Lower lobe of right lung (tissue), 2 donors: ENCODE measurements around the gene TOPORS. TPM values are rescaled to one million over a fixed set of nuclear protein-coding genes. Genes with fewer than 3 reads are reported as not detected.

ENCODE experiments used
- ATAC-seq, 2 donors: fragments of 200-7000 bp; cut with Tn5 transposase; one replicate each; pipeline ENCODE4 v1.9.1; 2020 to 2022; ENCODE audit warnings: mild to moderate bottlenecking in 2 of 2, moderate library complexity in 2 of 2
- DNase-seq: peaks from one replicate; pipeline ENCODE4 v3.0.0-alpha.2; 2020
- H3K27ac ChIP-seq: fragments of 200-600 bp; one replicate; pipeline ENCODE4 v1.8.0; 2022
- H3K27me3 ChIP-seq: fragments of 200-600 bp; one replicate; pipeline ENCODE4 v1.8.0; 2022; ENCODE audit warnings: low read depth
- H3K36me3 ChIP-seq: fragments of 200-600 bp; one replicate; pipeline ENCODE4 v1.8.0; 2022; ENCODE audit warnings: mild to moderate bottlenecking
- H3K4me1 ChIP-seq: fragments of 200-600 bp; one replicate; pipeline ENCODE4 v1.8.0; 2022
- H3K4me3 ChIP-seq: fragments of 200-600 bp; one replicate; pipeline ENCODE4 v1.8.0; 2022; ENCODE audit warnings: mild to moderate bottlenecking
- H3K9me3 ChIP-seq: fragments of 200-600 bp; one replicate; pipeline ENCODE4 v1.8.0; 2022
- intact Hi-C: fragments of 100-400 bp; cut with DNase I; formaldehyde crosslinking; loops from one replicate; pipeline ENCODE4 v1.11.0; 2022
- total RNA-seq: library from RNA; stranded (reverse); fragmentation: NEBNext Ultra II Directional; extraction: Animal tissue kit (Norgen Biotek cat#: 25700); gene quantifications from one replicate; pipeline ENCODE4 v1.2.1, GENCODE V29; 2021
- TF ChIP-seq, protein P1 (sequence below): fragments of 200-600 bp; IDR thresholded peaks from one replicate; pipeline ENCODE4 v1.8.0; 2022; ENCODE audit warnings: antibody characterized with exemption, mild to moderate bottlenecking
- donor health status: DM: no; HTN: yes; CAD: no; lungs with severe emphysema.

TOPORS gene
- total RNA-seq, 1 donor from 2014 or later = 15.4 TPM

DNA sequence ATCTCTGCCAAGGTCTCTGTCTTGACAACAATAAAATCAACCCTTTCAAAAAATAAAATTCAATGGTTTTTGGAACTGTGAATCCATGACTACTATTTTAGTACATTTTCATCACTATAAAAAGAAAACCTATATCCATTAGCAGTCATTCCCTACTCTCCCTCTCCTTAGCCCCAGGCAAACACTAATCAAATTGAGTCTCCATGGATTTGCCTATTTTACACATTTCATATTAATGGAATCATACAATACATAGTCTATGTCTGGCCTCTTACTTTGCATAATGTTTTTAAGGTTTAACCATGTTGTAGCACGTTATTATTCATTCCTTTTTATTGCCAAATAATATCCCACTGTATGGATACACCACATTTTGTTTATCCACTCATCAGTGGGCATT, 50.5 kb downstream of the TOPORS start:
- no peaks in the 10 kb centered on the region for H3K9me3 ChIP-seq
- DNase-seq = no peak
- H3K27ac ChIP-seq = no peak overlapping the region
- H3K4me3 ChIP-seq = no peak overlapping the region
- no peaks in the 10 kb centered on the region for H3K4me1 ChIP-seq
- peaks cover 36% of the 10 kb centered on the region for H3K36me3 ChIP-seq
- intact Hi-C loops = no loop called here
- no peak for ATAC-seq
- no peaks in the 10 kb centered on the region for H3K27me3 ChIP-seq
- TF ChIP-seq, protein P1, sequence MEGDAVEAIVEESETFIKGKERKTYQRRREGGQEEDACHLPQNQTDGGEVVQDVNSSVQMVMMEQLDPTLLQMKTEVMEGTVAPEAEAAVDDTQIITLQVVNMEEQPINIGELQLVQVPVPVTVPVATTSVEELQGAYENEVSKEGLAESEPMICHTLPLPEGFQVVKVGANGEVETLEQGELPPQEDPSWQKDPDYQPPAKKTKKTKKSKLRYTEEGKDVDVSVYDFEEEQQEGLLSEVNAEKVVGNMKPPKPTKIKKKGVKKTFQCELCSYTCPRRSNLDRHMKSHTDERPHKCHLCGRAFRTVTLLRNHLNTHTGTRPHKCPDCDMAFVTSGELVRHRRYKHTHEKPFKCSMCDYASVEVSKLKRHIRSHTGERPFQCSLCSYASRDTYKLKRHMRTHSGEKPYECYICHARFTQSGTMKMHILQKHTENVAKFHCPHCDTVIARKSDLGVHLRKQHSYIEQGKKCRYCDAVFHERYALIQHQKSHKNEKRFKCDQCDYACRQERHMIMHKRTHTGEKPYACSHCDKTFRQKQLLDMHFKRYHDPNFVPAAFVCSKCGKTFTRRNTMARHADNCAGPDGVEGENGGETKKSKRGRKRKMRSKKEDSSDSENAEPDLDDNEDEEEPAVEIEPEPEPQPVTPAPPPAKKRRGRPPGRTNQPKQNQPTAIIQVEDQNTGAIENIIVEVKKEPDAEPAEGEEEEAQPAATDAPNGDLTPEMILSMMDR = no peak

- DNase-seq = no peak
- intact Hi-C loops = no loop called here
- H3K36me3 ChIP-seq = peaks cover 46% of the 10 kb centered on the region
Observed at GRCh38 chr9:32500768-32501167, 51.6 kb downstream of the TOPORS start.

DNA sequence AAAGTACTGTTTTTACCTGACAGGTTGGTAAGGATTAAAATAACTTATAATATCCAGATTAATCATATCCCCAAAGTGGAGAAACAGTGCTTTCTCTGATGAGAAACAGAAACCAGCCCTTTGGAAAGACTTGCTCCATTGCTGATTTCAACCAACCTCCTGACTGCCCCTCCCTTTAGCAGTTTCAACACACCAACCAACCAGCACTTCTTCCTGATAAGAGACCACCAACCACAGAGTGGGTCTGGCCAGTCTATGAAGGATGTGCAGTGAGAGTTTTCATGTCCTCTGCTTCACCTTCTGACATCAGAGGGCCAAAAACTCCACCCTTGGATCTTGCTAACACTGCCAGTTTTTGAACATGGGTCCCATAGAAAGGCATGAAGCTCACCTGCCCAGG, 54.5 kb downstream of the TOPORS start:
- DNase-seq (no peak), ATAC-seq (no peak)
- H3K36me3 ChIP-seq = peaks cover 61% of the 10 kb centered on the region

More at GRCh38 chr9:32500768-32501167, 51.6 kb downstream of the TOPORS start:
- no peak for ATAC-seq
- Histone ChIP-seq H3K4me3 (no peak overlapping the region), H3K27me3 (no peaks in the 10 kb centered on the region), H3K9me3 (no peaks in the 10 kb centered on the region), H3K27ac (no peak overlapping the region), H3K4me1 (no peaks in the 10 kb centered on the region)
- TF ChIP-seq, protein P1 = no peak

GRCh38 chr9:32490601-32491000, 61.8 kb downstream of the TOPORS start:
- peaks cover 86% of the 10 kb centered on the region for H3K36me3 ChIP-seq
- H3K4me3 ChIP-seq = no peak overlapping the region
- ATAC-seq (no peak), DNase-seq (no peak)
- TF ChIP-seq, protein P1 = no peak
- no peaks in the 10 kb centered on the region for H3K4me1 ChIP-seq
- H3K27me3 ChIP-seq = no peaks in the 10 kb centered on the region
- H3K27ac ChIP-seq = no peak overlapping the region
- no peaks in the 10 kb centered on the region for H3K9me3 ChIP-seq
- intact Hi-C loops = no loop called here

More for the DNA sequence above, 54.5 kb downstream of the TOPORS start:
- intact Hi-C loops = no loop called here
- Histone ChIP-seq H3K4me1 (no peaks in the 10 kb centered on the region), H3K4me3 (no peak overlapping the region), H3K9me3 (no peaks in the 10 kb centered on the region), H3K27ac (no peak overlapping the region), H3K27me3 (no peaks in the 10 kb centered on the region)
- TF ChIP-seq, protein P1 = no peak

Other genes starting within 250 kb of the TOPORS start
- gene ACO1, start 167.9 kb downstream of the TOPORS start, total RNA-seq = 33.6 TPM
- gene RIGI, start 26.4 kb downstream of the TOPORS start, total RNA-seq = 24.6 TPM
- gene SMIM27, start 259 bp downstream of the TOPORS start, total RNA-seq = 12.3 TPM
- 39.0 TPM for gene NDUFB6, start 20.6 kb upstream of the TOPORS start, total RNA-seq
- gene TAF1L, start 83.1 kb upstream of the TOPORS start, total RNA-seq = not detected
- gene TMEM215, start 231.0 kb upstream of the TOPORS start, total RNA-seq = 0.09 TPM